ENCODE data around the gene FETUB. TPM values are rescaled to one million over a fixed set of nuclear protein-coding genes. Genes with fewer than 3 reads are reported as not detected.

FETUB gene
- total RNA-seq, 1 experiment from 2014 or later = not detected

GRCh38 chr3:186625600-186626042 lies 14.6 kb upstream of the FETUB start:
- Histone ChIP-seq H2AFZ (ENCODE audit: low read length) (no peak overlapping the region), H3K27ac (ENCODE audit: low read length) (no peak overlapping the region), H4K20me1 (ENCODE audit: low read length) (no peaks in the 10 kb centered on the region), H3K36me3 (ENCODE audit: low read depth, low read length) (no peaks in the 10 kb centered on the region), H3K4me3 (ENCODE audit: low read length) (no peak overlapping the region), H3K4me1 (ENCODE audit: insufficient read depth, low read length) (no peaks in the 10 kb centered on the region), H3K9me3 (ENCODE audit: low read length) (no peaks in the 10 kb centered on the region), H3K9me2 (replicated peaks; ENCODE audit: low read length) (no peaks in the 10 kb centered on the region), H3K27me3 (ENCODE audit: low read length) (no peaks in the 10 kb centered on the region), H3K4me2 (ENCODE audit: low read length) (no peak overlapping the region), H3K9ac (ENCODE audit: low read length) (no peak overlapping the region), H3F3A (ENCODE audit: low read length, unreplicated experiment) (no peaks in the 10 kb centered on the region), H3K79me2 (ENCODE audit: low read length) (no peaks in the 10 kb centered on the region)
- intact Hi-C loops (cut with micrococcal nuclease) = no loop called here
- BruUV-seq (replicated peaks) = no TSS peak
- CTCF ChIA-PET = no interaction called here
- ATAC-seq (no peak), DNase-seq (no peak)
- POLR2A ChIA-PET (ENCODE audit: unreplicated experiment) = interaction anchor here (0.5 kb wide), 2 partner anchors 154 to 349 kb away, joined by 3 to 6 read pairs; no protein-coding TSS in a partner anchor
- TF ChIP-seq CTCF (conservative IDR thresholded peaks at IDR 0.05; ENCODE audit: low read depth, low read length) (no peak), EZH2phosphoT487 (IDR thresholded peaks at IDR 0.05; ENCODE audit: borderline replicate concordance, low read length) (no peak), EZH2 (IDR thresholded peaks at IDR 0.05; ENCODE audit: low read length, unreplicated experiment) (no peak)

DNA sequence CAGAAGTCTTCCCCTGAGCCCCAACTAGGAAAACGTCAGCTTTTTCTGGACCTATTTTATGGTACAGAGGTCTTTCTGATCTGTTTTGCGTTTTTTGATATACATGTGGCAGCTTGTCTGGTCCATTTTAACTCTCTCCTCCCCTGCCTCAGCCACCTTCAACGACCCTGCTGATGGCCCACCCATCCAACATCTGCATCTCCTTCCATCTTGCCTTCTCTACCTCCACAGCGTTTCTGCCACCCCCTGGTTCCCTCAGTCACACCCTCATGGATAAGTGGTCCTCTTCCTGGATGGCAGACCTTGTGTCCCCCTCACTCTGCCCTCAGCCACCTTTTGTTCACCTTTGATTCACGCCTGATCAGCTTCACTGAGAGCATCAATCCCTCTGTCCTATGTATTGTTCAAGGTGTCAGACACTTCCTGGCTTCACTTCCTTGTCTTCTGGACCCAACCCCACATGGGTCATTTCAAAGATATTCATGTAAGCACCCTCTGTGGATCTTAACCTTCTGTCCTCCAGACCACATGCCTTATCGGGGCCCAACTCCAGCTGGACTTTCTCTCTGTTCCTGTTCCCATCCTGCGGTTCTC lies 13.8 kb upstream of the FETUB start:
- Histone ChIP-seq H3K79me2 (ENCODE audit: low read length) (no peaks in the 10 kb centered on the region), H3K36me3 (ENCODE audit: low read depth, low read length) (no peaks in the 10 kb centered on the region), H3K4me2 (ENCODE audit: low read length) (no peak overlapping the region), H3K4me3 (ENCODE audit: low read length) (no peak overlapping the region), H3F3A (ENCODE audit: low read length, unreplicated experiment) (no peaks in the 10 kb centered on the region), H3K27ac (ENCODE audit: low read length) (no peak overlapping the region), H2AFZ (ENCODE audit: low read length) (no peak overlapping the region), H3K9ac (ENCODE audit: low read length) (no peak overlapping the region), H3K9me3 (ENCODE audit: low read length) (no peaks in the 10 kb centered on the region), H3K27me3 (ENCODE audit: low read length) (no peaks in the 10 kb centered on the region), H4K20me1 (ENCODE audit: low read length) (no peaks in the 10 kb centered on the region), H3K9me2 (replicated peaks; ENCODE audit: low read length) (no peaks in the 10 kb centered on the region), H3K4me1 (ENCODE audit: insufficient read depth, low read length) (no peaks in the 10 kb centered on the region)
- no TSS peak for BruUV-seq (replicated peaks)
- TF ChIP-seq EZH2 (IDR thresholded peaks at IDR 0.05; ENCODE audit: low read length, unreplicated experiment) = no peak
- TF ChIP-seq CTCF (conservative IDR thresholded peaks at IDR 0.05; ENCODE audit: low read depth, low read length) = no peak
- TF ChIP-seq EZH2phosphoT487 (IDR thresholded peaks at IDR 0.05; ENCODE audit: borderline replicate concordance, low read length) = no peak
- CTCF ChIA-PET = no interaction called here
- POLR2A ChIA-PET (ENCODE audit: unreplicated experiment) = interaction anchor here (0.5 kb wide), 1 partner anchor 348 kb away, joined by 6 read pairs; no protein-coding TSS in a partner anchor
- intact Hi-C loops (cut with micrococcal nuclease) = no loop called here
- no peak for ATAC-seq
- no peak for DNase-seq

DNA sequence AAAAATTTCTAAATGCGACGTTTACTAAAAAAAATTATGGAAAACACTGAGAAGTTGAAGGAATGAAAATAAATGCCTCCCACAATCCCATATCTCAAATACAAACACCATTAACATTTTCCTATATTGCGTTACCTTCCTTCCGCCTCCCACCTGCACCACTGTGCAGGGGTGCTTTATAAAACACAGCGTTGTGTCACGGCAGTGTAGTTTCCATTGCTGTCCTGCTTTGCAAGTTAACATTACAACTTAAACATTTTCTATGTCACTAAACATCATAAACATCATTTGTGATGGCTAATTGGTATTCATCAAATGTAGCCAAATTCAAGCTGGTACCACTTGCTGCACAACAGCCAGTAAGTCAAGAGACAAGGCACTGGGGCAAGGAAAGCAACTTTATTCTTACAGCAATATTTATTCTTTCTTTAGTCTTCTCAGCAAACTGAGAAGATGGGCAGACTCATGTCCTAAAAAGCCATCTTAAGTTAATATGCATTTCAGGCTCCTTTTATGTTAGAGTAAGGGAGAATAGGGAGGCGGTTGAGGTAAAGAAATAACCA lies 12.3 kb upstream of the FETUB start:
- no peak overlapping the region for H3K4me2 ChIP-seq (ENCODE audit: low read length)

More for the DNA sequence above, 12.3 kb upstream of the FETUB start:
- Histone ChIP-seq H3K4me1 (ENCODE audit: insufficient read depth, low read length) (no peaks in the 10 kb centered on the region), H4K20me1 (ENCODE audit: low read length) (no peaks in the 10 kb centered on the region), H3K9ac (ENCODE audit: low read length) (no peak overlapping the region), H3K36me3 (ENCODE audit: low read depth, low read length) (no peaks in the 10 kb centered on the region), H2AFZ (ENCODE audit: low read length) (no peak overlapping the region), H3F3A (ENCODE audit: low read length, unreplicated experiment) (no peaks in the 10 kb centered on the region), H3K9me2 (replicated peaks; ENCODE audit: low read length) (no peaks in the 10 kb centered on the region), H3K4me3 (ENCODE audit: low read length) (no peak overlapping the region), H3K9me3 (ENCODE audit: low read length) (no peaks in the 10 kb centered on the region), H3K27ac (ENCODE audit: low read length) (no peak overlapping the region), H3K27me3 (ENCODE audit: low read length) (no peaks in the 10 kb centered on the region), H3K79me2 (ENCODE audit: low read length) (no peaks in the 10 kb centered on the region)
- no TSS peak for BruUV-seq (replicated peaks)
- intact Hi-C loops (cut with micrococcal nuclease) = no loop called here
- ATAC-seq (no peak), DNase-seq (no peak)
- CTCF ChIA-PET = no interaction called here
- TF ChIP-seq CTCF (conservative IDR thresholded peaks at IDR 0.05; ENCODE audit: low read depth, low read length) (no peak), EZH2phosphoT487 (IDR thresholded peaks at IDR 0.05; ENCODE audit: borderline replicate concordance, low read length) (no peak), EZH2 (IDR thresholded peaks at IDR 0.05; ENCODE audit: low read length, unreplicated experiment) (no peak)
- POLR2A ChIA-PET (ENCODE audit: unreplicated experiment) = no interaction called here

Data from PC-3 (cell line).